ENCODE data around the gene LIX1L. TPM values are rescaled to one million over a fixed set of nuclear protein-coding genes. Genes with fewer than 3 reads are reported as not detected.

The LIX1L gene
- total and polyA plus RNA-seq, 2 of the 13 experiments (the other 11 are each of a cell fraction or from before 2014, with no cell fraction given): 8.1 to 24.9 TPM

DNA sequence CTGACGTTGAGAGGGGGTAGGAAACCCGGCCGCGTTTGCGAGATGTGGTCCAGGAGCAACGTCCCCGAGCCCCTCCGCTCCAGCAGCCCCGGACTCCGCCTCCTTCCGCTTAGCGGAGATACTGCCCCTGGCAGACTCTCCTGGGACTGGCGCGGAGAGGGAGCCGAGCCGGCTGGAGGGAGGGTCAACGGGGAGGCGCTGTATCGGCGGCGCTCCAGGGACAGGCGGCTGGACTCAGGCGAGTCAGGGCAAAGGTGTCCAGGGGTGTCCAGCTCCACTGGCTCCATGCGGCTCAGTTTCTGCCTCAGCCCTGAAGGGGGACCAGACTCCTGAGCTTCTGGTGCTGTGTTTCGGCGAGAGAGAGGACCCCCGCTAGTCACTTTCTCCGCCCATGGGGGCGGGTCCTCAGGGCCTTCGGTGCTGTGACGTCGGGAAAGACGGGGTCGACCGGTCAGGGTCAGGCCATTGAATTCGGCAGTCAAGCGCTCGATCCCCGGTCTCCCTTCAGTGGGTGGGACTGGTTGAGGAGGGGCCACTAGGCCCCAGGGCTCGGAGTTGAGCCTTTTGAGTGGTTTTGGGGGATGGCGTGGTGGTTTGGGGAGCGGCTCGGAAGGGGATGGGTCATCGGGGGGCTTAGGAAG, 2.8 kb upstream of the LIX1L start (continued):
- TF ChIP-seq, protein P1, sequence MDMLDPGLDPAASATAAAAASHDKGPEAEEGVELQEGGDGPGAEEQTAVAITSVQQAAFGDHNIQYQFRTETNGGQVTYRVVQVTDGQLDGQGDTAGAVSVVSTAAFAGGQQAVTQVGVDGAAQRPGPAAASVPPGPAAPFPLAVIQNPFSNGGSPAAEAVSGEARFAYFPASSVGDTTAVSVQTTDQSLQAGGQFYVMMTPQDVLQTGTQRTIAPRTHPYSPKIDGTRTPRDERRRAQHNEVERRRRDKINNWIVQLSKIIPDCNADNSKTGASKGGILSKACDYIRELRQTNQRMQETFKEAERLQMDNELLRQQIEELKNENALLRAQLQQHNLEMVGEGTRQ (IDR thresholded peaks at IDR 0.05; ENCODE audit: low read depth, low read length): no peak
- TF ChIP-seq, protein P1 (CRISPR knock-in tag; IDR thresholded peaks at IDR 0.05; ENCODE audit: borderline replicate concordance): no peak
- no peak for TF ChIP-seq GTF3A (CRISPR knock-in tag; conservative IDR thresholded peaks at IDR 0.05)
- TF ChIP-seq, protein P2, sequence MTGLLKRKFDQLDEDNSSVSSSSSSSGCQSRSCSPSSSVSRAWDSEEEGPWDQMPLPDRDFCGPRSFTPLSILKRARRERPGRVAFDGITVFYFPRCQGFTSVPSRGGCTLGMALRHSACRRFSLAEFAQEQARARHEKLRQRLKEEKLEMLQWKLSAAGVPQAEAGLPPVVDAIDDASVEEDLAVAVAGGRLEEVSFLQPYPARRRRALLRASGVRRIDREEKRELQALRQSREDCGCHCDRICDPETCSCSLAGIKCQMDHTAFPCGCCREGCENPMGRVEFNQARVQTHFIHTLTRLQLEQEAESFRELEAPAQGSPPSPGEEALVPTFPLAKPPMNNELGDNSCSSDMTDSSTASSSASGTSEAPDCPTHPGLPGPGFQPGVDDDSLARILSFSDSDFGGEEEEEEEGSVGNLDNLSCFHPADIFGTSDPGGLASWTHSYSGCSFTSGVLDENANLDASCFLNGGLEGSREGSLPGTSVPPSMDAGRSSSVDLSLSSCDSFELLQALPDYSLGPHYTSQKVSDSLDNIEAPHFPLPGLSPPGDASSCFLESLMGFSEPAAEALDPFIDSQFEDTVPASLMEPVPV (CRISPR knock-in tag; IDR thresholded peaks at IDR 0.05): no peak
- TF ChIP-seq CCDC6 (CRISPR knock-in tag; IDR thresholded peaks at IDR 0.05): no peak
- no peak for TF ChIP-seq ZNF660 (CRISPR knock-in tag; IDR thresholded peaks at IDR 0.05; ENCODE audit: borderline replicate concordance, low read depth)
- TF ChIP-seq ZNF263 (CRISPR knock-in tag; IDR thresholded peaks at IDR 0.05): no peak
- no peak for TF ChIP-seq FOXA1 (IDR thresholded peaks at IDR 0.05)
- TF ChIP-seq FOXA1 (CRISPR knock-in tag; IDR thresholded peaks at IDR 0.05): peak; percentile 3; the same call in 1 of the 2 replicates
- peak; percentile 36; the same call in 1 of the 2 replicates for TF ChIP-seq ZNF558 (CRISPR knock-in tag; IDR thresholded peaks at IDR 0.05; ENCODE audit: borderline replicate concordance)
- TF ChIP-seq, protein P3, sequence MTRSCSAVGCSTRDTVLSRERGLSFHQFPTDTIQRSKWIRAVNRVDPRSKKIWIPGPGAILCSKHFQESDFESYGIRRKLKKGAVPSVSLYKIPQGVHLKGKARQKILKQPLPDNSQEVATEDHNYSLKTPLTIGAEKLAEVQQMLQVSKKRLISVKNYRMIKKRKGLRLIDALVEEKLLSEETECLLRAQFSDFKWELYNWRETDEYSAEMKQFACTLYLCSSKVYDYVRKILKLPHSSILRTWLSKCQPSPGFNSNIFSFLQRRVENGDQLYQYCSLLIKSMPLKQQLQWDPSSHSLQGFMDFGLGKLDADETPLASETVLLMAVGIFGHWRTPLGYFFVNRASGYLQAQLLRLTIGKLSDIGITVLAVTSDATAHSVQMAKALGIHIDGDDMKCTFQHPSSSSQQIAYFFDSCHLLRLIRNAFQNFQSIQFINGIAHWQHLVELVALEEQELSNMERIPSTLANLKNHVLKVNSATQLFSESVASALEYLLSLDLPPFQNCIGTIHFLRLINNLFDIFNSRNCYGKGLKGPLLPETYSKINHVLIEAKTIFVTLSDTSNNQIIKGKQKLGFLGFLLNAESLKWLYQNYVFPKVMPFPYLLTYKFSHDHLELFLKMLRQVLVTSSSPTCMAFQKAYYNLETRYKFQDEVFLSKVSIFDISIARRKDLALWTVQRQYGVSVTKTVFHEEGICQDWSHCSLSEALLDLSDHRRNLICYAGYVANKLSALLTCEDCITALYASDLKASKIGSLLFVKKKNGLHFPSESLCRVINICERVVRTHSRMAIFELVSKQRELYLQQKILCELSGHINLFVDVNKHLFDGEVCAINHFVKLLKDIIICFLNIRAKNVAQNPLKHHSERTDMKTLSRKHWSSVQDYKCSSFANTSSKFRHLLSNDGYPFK (CRISPR knock-in tag; IDR thresholded peaks at IDR 0.05; ENCODE audit: borderline replicate concordance): no peak
- no peak for TF ChIP-seq SRF (IDR thresholded peaks at IDR 0.05; ENCODE audit: low read depth, low read length)
- TF ChIP-seq NFIB (CRISPR knock-in tag; IDR thresholded peaks at IDR 0.05; ENCODE audit: borderline replicate concordance): no peak
- no peak for TF ChIP-seq ZNF7 (CRISPR knock-in tag; IDR thresholded peaks at IDR 0.05)
- TF ChIP-seq ZNF678 (CRISPR knock-in tag; IDR thresholded peaks at IDR 0.05): peak; percentile 57; the same call in 1 of the 2 replicates
- no peak for TF ChIP-seq YY1 (IDR thresholded peaks at IDR 0.05; ENCODE audit: insufficient read depth, insufficient replicate concordance, low read depth, low read length)
- TF ChIP-seq, protein P4, sequence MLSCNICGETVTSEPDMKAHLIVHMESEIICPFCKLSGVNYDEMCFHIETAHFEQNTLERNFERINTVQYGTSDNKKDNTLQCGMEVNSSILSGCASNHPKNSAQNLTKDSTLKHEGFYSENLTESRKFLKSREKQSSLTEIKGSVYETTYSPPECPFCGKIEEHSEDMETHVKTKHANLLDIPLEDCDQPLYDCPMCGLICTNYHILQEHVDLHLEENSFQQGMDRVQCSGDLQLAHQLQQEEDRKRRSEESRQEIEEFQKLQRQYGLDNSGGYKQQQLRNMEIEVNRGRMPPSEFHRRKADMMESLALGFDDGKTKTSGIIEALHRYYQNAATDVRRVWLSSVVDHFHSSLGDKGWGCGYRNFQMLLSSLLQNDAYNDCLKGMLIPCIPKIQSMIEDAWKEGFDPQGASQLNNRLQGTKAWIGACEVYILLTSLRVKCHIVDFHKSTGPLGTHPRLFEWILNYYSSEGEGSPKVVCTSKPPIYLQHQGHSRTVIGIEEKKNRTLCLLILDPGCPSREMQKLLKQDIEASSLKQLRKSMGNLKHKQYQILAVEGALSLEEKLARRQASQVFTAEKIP (CRISPR knock-in tag; IDR thresholded peaks at IDR 0.05; ENCODE audit: borderline replicate concordance): no peak
- TF ChIP-seq ZBTB25 (CRISPR knock-in tag; IDR thresholded peaks at IDR 0.05): no peak
- no peak for TF ChIP-seq TARDBP (CRISPR knock-in tag; IDR thresholded peaks at IDR 0.05)
- TF ChIP-seq, protein P5, sequence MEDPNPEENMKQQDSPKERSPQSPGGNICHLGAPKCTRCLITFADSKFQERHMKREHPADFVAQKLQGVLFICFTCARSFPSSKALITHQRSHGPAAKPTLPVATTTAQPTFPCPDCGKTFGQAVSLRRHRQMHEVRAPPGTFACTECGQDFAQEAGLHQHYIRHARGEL (CRISPR knock-in tag; IDR thresholded peaks at IDR 0.05): no peak

All from HepG2 (cell line).